Activated naive CD4-positive, alpha-beta T cell treated with anti-CD3 and anti-CD28 coated beads, Interleukin-2, amount 10 ng/mL, durations not matched to agents 7 days and 5 days (primary cell): Measurements from ENCODE around the gene GLTPD2.

ENCODE experiments used
- CTCF ChIA-PET: fragments of 350-600 bp; sonication (Branson Sonifier 250); formaldehyde crosslinking; loops from one replicate; lab custom pipeline; 2021; ENCODE audit warnings: antibody characterized with exemption; lab: Charles Lee
- DNase-seq: peaks from one replicate; pipeline ENCODE4 v3.0.0-alpha.2; 2020
- H3K27ac Mint-ChIP-seq: one replicate; pipeline ENCODE4 v1.8.0; 2021; ENCODE audit warnings: mild to moderate bottlenecking, moderate library complexity, mixed read lengths
- H3K27me3 Mint-ChIP-seq: one replicate; pipeline ENCODE4 v1.8.0; 2021; ENCODE audit warnings: mild to moderate bottlenecking, mixed read lengths
- H3K36me3 Mint-ChIP-seq: one replicate; pipeline ENCODE4 v1.8.0; 2021; ENCODE audit warnings: mixed read lengths
- H3K4me1 Mint-ChIP-seq: one replicate; pipeline ENCODE4 v1.8.0; 2021; ENCODE audit warnings: mixed read lengths
- H3K4me3 Mint-ChIP-seq: one replicate; pipeline ENCODE4 v1.8.0; 2021; ENCODE audit warnings: mild to moderate bottlenecking, moderate library complexity, mixed read lengths
- H3K9me3 Mint-ChIP-seq: one replicate; pipeline ENCODE4 v1.8.0; 2021; ENCODE audit warnings: mixed read lengths

Gene GLTPD2

DNA sequence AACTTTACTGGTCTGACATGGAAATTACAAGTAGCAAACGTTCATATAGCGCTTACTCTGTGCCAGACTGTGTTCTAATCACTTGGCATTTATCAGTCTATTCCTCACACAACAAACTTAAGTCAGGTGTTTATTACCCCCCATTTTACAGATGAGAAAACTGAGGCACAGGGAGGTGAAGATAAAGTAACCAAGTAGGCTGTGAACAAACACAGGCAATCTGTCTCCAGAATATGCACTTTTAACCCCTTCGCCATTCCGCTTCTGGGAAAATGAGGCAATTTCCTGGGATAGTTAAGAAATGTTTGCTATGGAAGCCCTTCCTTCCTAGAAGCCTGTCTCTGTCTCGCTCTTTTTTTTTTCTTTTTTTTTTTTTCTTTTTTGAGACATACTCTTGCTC lies 36.8 kb upstream of the GLTPD2 start:
- H3K27ac Mint-ChIP-seq: no peak overlapping the region
- no peaks in the 10 kb centered on the region for H3K9me3 Mint-ChIP-seq
- no peaks in the 10 kb centered on the region for H3K36me3 Mint-ChIP-seq
- no peak overlapping the region for H3K4me3 Mint-ChIP-seq
- no peak for DNase-seq
- peaks cover 65% of the 10 kb centered on the region for H3K27me3 Mint-ChIP-seq
- peaks cover 17% of the 10 kb centered on the region for H3K4me1 Mint-ChIP-seq
- CTCF ChIA-PET: no interaction called here

DNA sequence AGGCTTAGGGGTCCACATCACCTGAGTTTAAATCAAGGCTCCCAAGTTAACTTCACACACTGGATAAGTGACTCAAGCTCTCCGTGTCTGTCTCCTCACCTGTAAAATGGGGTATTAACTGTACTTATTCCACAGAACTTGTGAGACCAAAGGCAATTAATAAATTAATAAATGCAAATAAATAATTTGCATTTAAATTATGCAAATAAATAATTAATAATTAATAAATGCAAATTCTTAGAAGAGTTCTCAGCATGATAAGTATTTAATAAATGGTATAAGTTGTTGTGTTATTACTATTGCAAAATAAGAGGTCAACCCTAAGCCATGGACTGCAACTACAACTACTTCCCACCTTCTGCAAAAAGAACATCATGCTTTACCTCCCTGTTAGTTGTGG lies 35.4 kb upstream of the GLTPD2 start:
- no peaks in the 10 kb centered on the region for H3K9me3 Mint-ChIP-seq
- peaks cover 68% of the 10 kb centered on the region for H3K27me3 Mint-ChIP-seq
- CTCF ChIA-PET: interaction anchor here (0.6 kb wide), 1 partner anchor 329 kb away, joined by 3 read pairs; no protein-coding TSS in a partner anchor
- H3K27ac Mint-ChIP-seq: no peak overlapping the region
- H3K4me1 Mint-ChIP-seq: peaks cover 6% of the 10 kb centered on the region
- no peak for DNase-seq
- no peak overlapping the region for H3K4me3 Mint-ChIP-seq
- no peaks in the 10 kb centered on the region for H3K36me3 Mint-ChIP-seq

DNA sequence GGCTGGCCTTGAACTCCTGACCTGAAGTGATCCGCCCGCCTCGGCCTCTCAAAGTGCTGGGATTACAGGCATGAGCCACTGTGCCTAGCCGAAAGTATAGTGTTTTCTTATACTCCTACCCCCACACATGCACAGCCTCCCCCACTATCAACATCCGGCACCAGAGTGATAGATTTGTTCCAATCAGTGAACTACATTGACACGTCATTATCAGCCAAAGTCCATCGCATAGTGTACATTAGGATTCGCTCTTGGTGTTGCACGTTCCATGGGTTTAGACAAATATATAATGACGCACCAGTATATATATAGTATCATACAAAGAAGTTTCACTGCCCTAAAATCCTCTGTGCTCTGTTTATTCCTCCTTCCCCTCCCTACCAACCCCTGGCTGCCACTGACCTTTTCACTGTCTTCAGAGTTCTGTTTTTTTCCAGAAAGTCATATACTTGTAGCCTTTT lies 29.0 kb upstream of the GLTPD2 start:
- no peak overlapping the region for H3K4me3 Mint-ChIP-seq
- H3K4me1 Mint-ChIP-seq: no peaks in the 10 kb centered on the region
- no peaks in the 10 kb centered on the region for H3K36me3 Mint-ChIP-seq
- CTCF ChIA-PET: no interaction called here
- H3K9me3 Mint-ChIP-seq: no peaks in the 10 kb centered on the region
- H3K27me3 Mint-ChIP-seq: peaks cover 25% of the 10 kb centered on the region
- DNase-seq: no peak
- no peak overlapping the region for H3K27ac Mint-ChIP-seq

DNA sequence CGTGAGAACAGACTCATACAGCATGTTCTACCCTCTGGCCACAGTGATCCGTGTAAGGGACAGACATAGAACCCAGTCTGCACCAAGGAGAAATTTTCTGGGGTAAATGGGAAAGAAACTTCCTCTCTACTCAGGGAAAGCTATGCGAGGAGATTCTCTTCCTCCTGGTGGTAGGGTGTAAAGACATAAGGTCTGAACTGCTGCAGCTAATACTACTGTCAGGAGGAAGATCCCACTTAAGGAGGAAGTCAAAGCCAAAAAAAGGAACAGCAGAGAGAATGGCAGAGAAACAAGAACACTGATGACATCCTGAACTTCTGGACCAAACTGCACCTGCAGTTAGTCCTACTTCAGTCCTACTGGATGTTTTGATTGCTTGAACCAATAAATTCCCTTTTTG lies 24.2 kb upstream of the GLTPD2 start:
- no peaks in the 10 kb centered on the region for H3K9me3 Mint-ChIP-seq
- CTCF ChIA-PET: no interaction called here
- no peak for DNase-seq

DNA sequence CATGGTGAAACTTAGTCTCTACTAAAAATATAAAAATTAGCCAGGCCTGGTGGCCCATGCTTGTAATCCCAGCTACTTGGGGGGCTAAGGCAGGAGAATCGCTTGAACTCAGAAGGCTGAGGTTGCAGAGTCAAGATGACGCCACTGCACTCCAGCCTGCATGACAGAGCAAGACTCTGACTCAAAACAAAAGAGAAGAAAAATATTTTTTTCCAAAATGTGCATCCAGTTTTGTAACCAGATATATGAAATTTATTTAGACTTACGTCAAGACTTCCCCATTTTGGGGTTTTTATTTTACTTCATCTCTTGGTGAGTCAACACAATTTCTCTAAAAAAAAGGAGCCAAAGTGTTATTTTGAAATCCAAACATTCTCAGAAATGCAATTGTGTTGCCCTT lies 22.6 kb upstream of the GLTPD2 start:
- Mint-ChIP-seq H3K36me3 (no peaks in the 10 kb centered on the region), H3K4me1 (peaks cover 4% of the 10 kb centered on the region), H3K9me3 (no peaks in the 10 kb centered on the region), H3K4me3 (no peak overlapping the region), H3K27me3 (peaks cover 26% of the 10 kb centered on the region), H3K27ac (no peak overlapping the region)
- CTCF ChIA-PET: no interaction called here
- no peak for DNase-seq

More for the DNA sequence above, 24.2 kb upstream of the GLTPD2 start:
- H3K4me1 Mint-ChIP-seq: no peaks in the 10 kb centered on the region
- peaks cover 27% of the 10 kb centered on the region for H3K27me3 Mint-ChIP-seq
- H3K4me3 Mint-ChIP-seq: no peak overlapping the region
- no peaks in the 10 kb centered on the region for H3K36me3 Mint-ChIP-seq
- H3K27ac Mint-ChIP-seq: no peak overlapping the region

DNA sequence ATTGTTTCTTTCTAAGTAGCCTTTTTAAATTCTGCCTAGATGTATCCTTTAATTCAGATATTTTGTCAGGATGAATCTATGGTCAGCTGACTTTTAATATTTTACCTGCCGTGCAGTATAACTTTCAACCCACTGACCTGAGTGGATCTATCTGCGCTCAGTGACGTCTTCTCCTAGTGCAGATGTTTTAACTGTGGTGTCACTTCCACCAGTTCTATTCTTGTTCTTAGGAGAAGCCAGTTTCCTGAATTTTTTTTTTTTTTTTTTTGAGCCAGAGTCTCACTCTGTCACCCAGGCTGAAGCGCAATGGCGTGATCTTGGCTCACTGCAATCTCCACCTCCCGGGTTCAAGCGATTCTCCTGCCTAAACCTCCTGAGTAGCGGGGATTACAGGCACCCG lies 22.0 kb upstream of the GLTPD2 start:
- CTCF ChIA-PET: no interaction called here

DNA sequence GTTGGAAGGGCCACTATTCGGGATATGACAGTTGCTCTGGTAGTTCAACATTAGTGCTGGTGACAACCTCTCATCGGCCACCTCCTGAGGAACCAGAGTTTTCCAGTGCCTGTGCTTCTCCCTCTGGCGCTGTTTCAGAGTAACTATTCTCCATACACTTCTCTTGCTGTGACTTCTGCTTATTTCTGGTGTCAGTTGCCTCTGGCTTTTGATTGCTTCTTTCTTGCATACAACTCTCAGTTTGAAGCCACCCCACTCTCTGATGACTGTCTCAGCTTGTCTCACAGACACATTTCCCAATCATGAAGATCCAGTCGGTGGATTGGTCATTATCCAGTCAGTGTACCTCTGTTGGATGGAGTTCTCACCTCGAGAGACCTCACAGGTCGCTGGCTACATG lies 20.5 kb upstream of the GLTPD2 start:
- no peaks in the 10 kb centered on the region for H3K36me3 Mint-ChIP-seq
- CTCF ChIA-PET: interaction anchor here (0.5 to 0.6 kb wide), 2 partner anchors 56 to 695 kb away, joined by 3 read pairs; no protein-coding TSS in a partner anchor
- no peak overlapping the region for H3K27ac Mint-ChIP-seq
- H3K27me3 Mint-ChIP-seq: peaks cover 39% of the 10 kb centered on the region
- H3K4me3 Mint-ChIP-seq: no peak overlapping the region
- H3K9me3 Mint-ChIP-seq: no peaks in the 10 kb centered on the region
- no peak for DNase-seq
- H3K4me1 Mint-ChIP-seq: peaks cover 16% of the 10 kb centered on the region

More for the DNA sequence above, 22.0 kb upstream of the GLTPD2 start:
- peaks cover 29% of the 10 kb centered on the region for H3K27me3 Mint-ChIP-seq
- no peak overlapping the region for H3K4me3 Mint-ChIP-seq
- DNase-seq: no peak
- H3K4me1 Mint-ChIP-seq: peaks cover 9% of the 10 kb centered on the region
- no peaks in the 10 kb centered on the region for H3K36me3 Mint-ChIP-seq
- H3K9me3 Mint-ChIP-seq: no peaks in the 10 kb centered on the region
- no peak overlapping the region for H3K27ac Mint-ChIP-seq

DNA sequence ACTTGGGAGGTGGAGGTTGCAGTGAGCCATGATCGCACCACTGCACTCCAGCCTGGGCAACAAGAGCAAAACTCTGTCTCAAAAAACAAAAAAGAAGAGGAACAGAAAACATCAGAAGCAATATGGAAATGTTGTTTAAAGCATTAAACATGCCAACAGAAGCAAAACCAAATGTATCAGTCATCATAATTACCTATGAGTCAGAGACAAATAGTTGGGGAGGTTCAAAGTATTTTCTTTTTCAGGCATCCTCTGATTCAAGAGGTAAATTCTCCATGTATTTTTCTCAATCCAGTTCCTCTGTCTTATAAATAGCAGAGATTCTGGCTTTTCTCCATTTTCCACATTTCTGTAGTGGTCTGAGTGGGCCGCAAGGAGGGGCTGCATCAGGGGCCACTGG lies 19.1 kb upstream of the GLTPD2 start:
- no peak for DNase-seq
- Mint-ChIP-seq H3K27me3 (peaks cover 45% of the 10 kb centered on the region), H3K4me3 (no peak overlapping the region), H3K36me3 (no peaks in the 10 kb centered on the region), H3K27ac (no peak overlapping the region), H3K9me3 (no peaks in the 10 kb centered on the region), H3K4me1 (peaks cover 16% of the 10 kb centered on the region)
- CTCF ChIA-PET: no interaction called here

DNA sequence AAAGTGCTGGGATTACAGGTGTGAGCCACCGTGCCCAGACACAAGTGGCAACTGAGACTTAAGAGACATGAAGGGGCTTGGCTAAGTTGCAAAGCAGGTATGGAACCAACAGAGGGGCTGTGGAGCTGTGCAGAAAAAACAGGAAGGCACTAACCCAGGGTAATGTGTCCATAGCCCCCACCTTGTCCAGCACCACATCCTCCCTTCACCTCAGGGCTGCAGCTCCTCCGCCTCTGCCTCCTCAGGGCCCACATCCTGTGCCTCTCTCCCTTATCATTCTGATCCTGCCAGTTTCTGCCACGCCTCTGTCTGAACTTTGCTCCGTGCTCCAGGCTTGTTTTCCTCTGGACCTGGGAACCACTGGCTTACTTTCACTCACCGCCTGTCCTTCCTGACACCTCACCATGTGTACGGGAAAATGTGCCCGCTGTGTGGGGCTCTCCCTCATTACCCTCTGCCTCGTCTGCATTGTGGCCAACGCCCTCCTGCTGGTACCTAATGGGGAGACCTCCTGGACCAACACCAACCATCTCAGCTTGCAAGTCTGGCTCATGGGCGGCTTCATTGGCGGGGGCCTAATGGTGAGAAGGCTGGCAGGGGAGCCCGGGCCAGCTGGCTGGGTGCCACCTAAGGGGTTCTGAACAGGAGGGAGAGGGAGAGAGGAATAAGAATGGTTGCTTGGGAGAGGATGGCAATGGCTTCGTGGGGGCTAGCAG lies 17.1 kb upstream of the GLTPD2 start, which contains the start of gene TM4SF5:
TSS of gene TM4SF5 (plus strand) at position 368 of the 716 bp plus-strand sequence. CDS start at position 405, 37 bp downstream.
- H3K4me1 Mint-ChIP-seq: peaks cover 16% of the 10 kb centered on the region
- H3K9me3 Mint-ChIP-seq: no peaks in the 10 kb centered on the region
- H3K4me3 Mint-ChIP-seq: no peak within 1 kb of the TSS
- DNase-seq: peak; percentile 64
- CTCF ChIA-PET: no interaction called here
- H3K27me3 Mint-ChIP-seq: peaks cover 45% of the 10 kb centered on the region
- H3K27ac Mint-ChIP-seq: peak within 1 kb of the TSS; percentile 1
- no peaks in the 10 kb centered on the region for H3K36me3 Mint-ChIP-seq

DNA sequence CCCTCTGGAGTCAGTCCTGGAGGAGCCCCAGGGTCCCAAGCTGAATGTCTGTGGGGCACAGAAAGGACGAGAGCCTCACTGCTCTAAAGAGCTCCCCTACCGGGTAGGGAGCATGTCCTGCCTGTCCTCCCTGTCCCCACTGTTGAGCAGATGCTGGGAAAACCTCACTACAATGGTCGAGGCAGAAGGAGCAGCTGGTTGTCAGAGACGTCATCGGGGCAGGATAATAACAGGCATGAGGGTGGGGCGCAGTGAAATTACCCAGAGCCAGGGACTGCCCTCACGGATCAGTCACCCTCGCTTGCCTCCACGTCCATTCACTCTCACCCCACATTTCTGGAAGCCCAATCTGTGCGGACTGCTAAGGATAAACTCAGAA lies 16.5 kb upstream of the GLTPD2 start:
- CTCF ChIA-PET: no interaction called here
- H3K27ac Mint-ChIP-seq: no peak overlapping the region
- DNase-seq: no peak

DNA sequence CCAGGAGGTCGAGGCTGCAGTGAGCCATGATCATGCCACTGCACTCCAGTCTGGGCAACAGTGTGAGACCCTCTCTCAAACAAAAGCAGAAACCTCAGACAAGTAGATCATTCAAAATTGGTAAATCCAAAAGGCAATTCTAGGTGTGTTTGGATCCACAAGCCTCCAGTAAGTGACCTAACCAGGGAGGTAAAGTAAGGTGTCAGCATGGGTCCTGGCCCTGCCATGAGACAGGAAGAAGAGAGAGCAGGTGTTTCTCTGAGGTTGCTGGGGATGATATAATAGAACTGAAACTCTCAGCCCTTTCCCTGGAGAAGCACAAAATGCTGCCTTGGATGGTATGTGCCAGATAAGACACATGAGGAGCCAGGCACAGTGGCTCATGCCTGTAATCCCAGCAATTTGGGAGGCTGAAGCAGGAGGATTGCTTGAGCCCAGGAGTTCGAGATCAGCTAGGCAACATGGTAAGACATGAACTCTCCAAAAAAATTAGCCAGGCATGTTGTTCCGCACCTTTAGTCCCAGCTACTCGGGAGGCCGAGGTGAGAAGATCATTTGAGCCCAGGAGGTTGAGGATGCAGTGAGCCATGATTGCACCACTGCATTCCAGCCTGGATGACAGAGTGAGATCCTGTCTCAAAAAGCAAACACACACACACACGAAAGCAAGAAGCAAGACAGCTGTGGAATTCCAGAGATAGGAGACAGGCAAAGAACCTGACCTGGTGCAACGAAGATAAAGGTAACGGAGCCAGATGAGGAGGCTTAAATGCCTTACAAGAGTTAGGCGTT lies 10.6 kb upstream of the GLTPD2 start:
- CTCF ChIA-PET: interaction anchor here (2.2 kb wide), 1 partner anchor 12 kb away, joined by 7 read pairs; no protein-coding TSS in a partner anchor
- H3K4me3 Mint-ChIP-seq: no peak overlapping the region
- no peaks in the 10 kb centered on the region for H3K9me3 Mint-ChIP-seq
- H3K4me1 Mint-ChIP-seq: peaks cover 3% of the 10 kb centered on the region
- H3K27ac Mint-ChIP-seq: no peak overlapping the region
- no peaks in the 10 kb centered on the region for H3K36me3 Mint-ChIP-seq
- no peak for DNase-seq
- H3K27me3 Mint-ChIP-seq: peaks cover 59% of the 10 kb centered on the region

More for the DNA sequence above, 16.5 kb upstream of the GLTPD2 start:
- H3K36me3 Mint-ChIP-seq: no peaks in the 10 kb centered on the region
- peaks cover 45% of the 10 kb centered on the region for H3K27me3 Mint-ChIP-seq
- H3K9me3 Mint-ChIP-seq: no peaks in the 10 kb centered on the region
- peaks cover 16% of the 10 kb centered on the region for H3K4me1 Mint-ChIP-seq
- H3K4me3 Mint-ChIP-seq: no peak overlapping the region

DNA sequence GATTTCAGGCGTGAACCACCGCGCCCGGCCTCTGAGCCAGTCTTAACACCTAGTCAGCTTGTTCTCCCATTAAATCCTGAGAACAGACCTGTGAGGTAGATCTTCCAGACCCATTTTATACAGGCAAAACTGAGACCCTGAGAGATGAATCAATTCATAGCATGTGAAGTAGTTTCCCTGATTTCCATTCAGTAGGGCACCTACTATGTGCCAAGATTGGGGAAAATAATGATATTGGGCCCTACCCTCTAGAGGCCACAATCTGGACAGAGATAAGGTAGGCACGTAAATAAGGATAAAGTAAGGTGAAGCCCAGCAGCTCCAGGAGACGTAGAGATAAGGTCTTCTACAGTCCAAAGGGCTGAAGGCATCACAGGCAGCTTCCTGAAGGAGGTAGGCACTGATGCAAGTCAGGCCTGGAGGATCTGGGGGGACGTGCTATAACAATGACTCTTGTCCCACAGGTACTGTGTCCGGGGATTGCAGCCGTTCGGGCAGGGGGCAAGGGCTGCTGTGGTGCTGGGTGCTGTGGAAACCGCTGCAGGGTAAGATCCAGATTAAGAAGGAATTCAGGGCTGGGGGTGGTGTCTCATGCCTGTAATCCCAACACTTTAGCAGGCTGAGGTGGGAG lies 8.3 kb upstream of the GLTPD2 start:
- H3K4me3 Mint-ChIP-seq: no peak overlapping the region
- H3K4me1 Mint-ChIP-seq: peaks cover 12% of the 10 kb centered on the region
- H3K27me3 Mint-ChIP-seq: peaks cover 74% of the 10 kb centered on the region
- no peak for DNase-seq
- CTCF ChIA-PET: interaction anchor here (0.7 to 2.2 kb wide), 2 partner anchors 10 to 154 kb away, joined by 4 to 7 read pairs; no protein-coding TSS in a partner anchor
- no peaks in the 10 kb centered on the region for H3K9me3 Mint-ChIP-seq
- no peak overlapping the region for H3K27ac Mint-ChIP-seq
- no peaks in the 10 kb centered on the region for H3K36me3 Mint-ChIP-seq

DNA sequence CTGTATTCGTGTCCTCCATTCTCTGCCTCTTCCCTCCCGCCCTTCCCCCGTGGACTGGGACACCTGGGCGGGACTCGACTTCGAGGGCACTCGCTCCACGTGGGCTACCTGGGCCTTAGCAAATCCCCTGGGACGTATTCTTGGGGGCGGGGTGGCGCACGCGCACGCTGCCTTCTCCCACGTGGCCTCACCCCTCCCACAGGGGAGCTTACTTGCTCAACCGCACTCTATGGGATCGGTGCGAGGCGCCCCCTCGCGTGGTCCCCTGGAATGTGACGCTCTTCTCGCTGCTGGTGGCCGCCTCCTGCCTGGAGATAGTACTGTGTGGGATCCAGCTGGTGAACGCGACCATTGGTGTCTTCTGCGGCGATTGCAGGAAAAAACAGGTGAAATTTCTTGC lies 6.1 kb upstream of the GLTPD2 start:
- H3K4me3 Mint-ChIP-seq: no peak overlapping the region
- no peaks in the 10 kb centered on the region for H3K9me3 Mint-ChIP-seq
- H3K36me3 Mint-ChIP-seq: no peaks in the 10 kb centered on the region
- CTCF ChIA-PET: interaction anchor here (1.1 to 1.6 kb wide), 2 partner anchors 10 to 50 kb away, joined by 3 to 8 read pairs; no protein-coding TSS in a partner anchor
- peaks cover 95% of the 10 kb centered on the region for H3K27me3 Mint-ChIP-seq
- peaks cover 30% of the 10 kb centered on the region for H3K4me1 Mint-ChIP-seq
- no peak overlapping the region for H3K27ac Mint-ChIP-seq
- DNase-seq: peak; percentile 48
